T follicular helper cell (primary cell): ENCODE measurements around the gene CSNK2B.
"Not testable (repeated sequence)": the region's sequence is repeated elsewhere in the genome, so short reads cannot be mapped to it uniquely, and the experiment has no call there.

Source experiments
- DNase-seq: peaks from one replicate; pipeline ENCODE4 v3.0.0-alpha.2; 2020; ENCODE audit warnings: low read depth

Gene CSNK2B

GRCh38 chr6:31687860-31688693 is 22.2 kb downstream of the CSNK2B start:
- DNase-seq, result no peak

GRCh38 chr6:31689249-31690110 is 23.6 kb downstream of the CSNK2B start:
- DNase-seq, result no peak

- no peak for DNase-seq
These were observed 24.6 kb downstream of the CSNK2B start for GRCh38 chr6:31690231-31691077.

- no peak for DNase-seq
These were observed 25.2 kb downstream of the CSNK2B start for GRCh38 chr6:31691078-31691463.

- no peak for DNase-seq
These were observed 25.8 kb downstream of the CSNK2B start for GRCh38 chr6:31691564-31692108.

GRCh38 chr6:31692353-31692752 is 26.5 kb downstream of the CSNK2B start:
- DNase-seq, result no peak

GRCh38 chr6:31692886-31693285 is 27.0 kb downstream of the CSNK2B start:
- DNase-seq, result no peak

- no peak for DNase-seq
These were observed 27.7 kb downstream of the CSNK2B start for GRCh38 chr6:31693535-31693934.

- DNase-seq, result no peak
These were observed 31.7 kb downstream of the CSNK2B start for GRCh38 chr6:31697555-31697954.

- DNase-seq, result no peak
These were observed 35.0 kb downstream of the CSNK2B start for GRCh38 chr6:31700740-31701401.

- DNase-seq, result no peak
These were observed 36.0 kb downstream of the CSNK2B start for GRCh38 chr6:31701666-31702404.

GRCh38 chr6:31702405-31702818 is 36.5 kb downstream of the CSNK2B start:
- no peak for DNase-seq

- DNase-seq, result peak; percentile 94
These were observed 37.2 kb downstream of the CSNK2B start, which contains the start of gene ABHD16A for GRCh38 chr6:31702819-31703716. ABHD16A (minus strand) TSS chr6:31703324; CDS start chr6:31703281, 43 bp downstream.

- DNase-seq, result no peak
These were observed 40.1 kb downstream of the CSNK2B start for GRCh38 chr6:31705931-31706330.

GRCh38 chr6:31706599-31706998 is 40.7 kb downstream of the CSNK2B start, which contains the start of gene LY6G6F:
LY6G6F (plus strand) TSS chr6:31706866; CDS start chr6:31706907, 41 bp downstream.
- no peak for DNase-seq

GRCh38 chr6:31707701-31708100 is 41.8 kb downstream of the CSNK2B start:
- DNase-seq, result no peak

- no peak for DNase-seq
These were observed 42.3 kb downstream of the CSNK2B start for GRCh38 chr6:31708224-31708623.

- DNase-seq, result not testable (repeated sequence)
These were observed 43.3 kb downstream of the CSNK2B start for GRCh38 chr6:31709157-31709556.
